KOPT-K1 (cell line): ENCODE measurements around the gene APPL1.

ENCODE experiments used
- H3K27ac ChIP-seq: fragments of 200-600 bp; sonication (generic); 2 replicates; pipeline ENCODE4 v1.5.1; 2016; ENCODE audit warnings: antibody characterized with exemption, mild to moderate bottlenecking, low read depth, low read length; ENCODE audit not compliant: poor library complexity, severe bottlenecking
- H3K36me3 ChIP-seq: fragments of 200-600 bp; sonication (generic); 2 replicates; pipeline ENCODE4 v1.5.1; 2017; ENCODE audit warnings: antibody characterized with exemption, mild to moderate bottlenecking, low read length, moderate library complexity; ENCODE audit not compliant: insufficient read depth
- H3K9me3 ChIP-seq: fragments of 200-600 bp; sonication (generic); 2 replicates; pipeline ENCODE4 v1.5.1; 2017; ENCODE audit warnings: antibody characterized with exemption, low read length, mild to moderate bottlenecking; ENCODE audit not compliant: insufficient read depth, poor library complexity, severe bottlenecking

Gene APPL1

GRCh38 chr3:57244946-57245345 is 17.4 kb downstream of the APPL1 start:
- H3K9me3 ChIP-seq, result no peaks in the 10 kb centered on the region
- no peak overlapping the region for H3K27ac ChIP-seq
- peaks cover 98% of the 10 kb centered on the region for H3K36me3 ChIP-seq

DNA sequence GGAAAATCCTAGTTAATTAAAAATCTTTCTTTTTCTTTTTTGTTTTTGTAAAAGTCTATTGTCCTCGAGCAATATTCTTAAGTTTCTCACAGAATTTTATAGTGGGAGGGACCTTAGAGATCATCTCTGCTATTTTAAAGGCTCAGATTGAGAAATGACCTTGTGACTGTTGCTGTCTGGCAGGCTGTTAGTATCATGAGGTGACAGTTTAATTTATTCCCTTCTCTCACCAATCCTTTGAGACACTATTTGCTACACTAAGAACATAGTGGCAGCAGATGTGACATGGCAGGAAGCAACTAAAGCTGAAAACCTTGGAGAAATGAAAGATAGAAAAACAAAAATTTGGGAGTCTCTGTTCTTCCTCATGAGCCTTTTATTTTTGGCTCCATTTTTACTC is 24.9 kb downstream of the APPL1 start:
- no peaks in the 10 kb centered on the region for H3K9me3 ChIP-seq
- H3K27ac ChIP-seq, result no peak overlapping the region
- H3K36me3 ChIP-seq, result peaks cover 68% of the 10 kb centered on the region

GRCh38 chr3:57256844-57257243 is 29.3 kb downstream of the APPL1 start:
- no peak overlapping the region for H3K27ac ChIP-seq
- no peaks in the 10 kb centered on the region for H3K9me3 ChIP-seq
- peaks cover 78% of the 10 kb centered on the region for H3K36me3 ChIP-seq

- Histone ChIP-seq H3K27ac (no peak overlapping the region), H3K9me3 (no peaks in the 10 kb centered on the region), H3K36me3 (peaks cover 77% of the 10 kb centered on the region)
These were observed 30.1 kb downstream of the APPL1 start for GRCh38 chr3:57257678-57258077.

GRCh38 chr3:57261119-57261518 is 33.6 kb downstream of the APPL1 start:
- peaks cover 14% of the 10 kb centered on the region for H3K9me3 ChIP-seq
- H3K27ac ChIP-seq, result no peak overlapping the region
- peaks cover 88% of the 10 kb centered on the region for H3K36me3 ChIP-seq

- Histone ChIP-seq H3K9me3 (peaks cover 14% of the 10 kb centered on the region), H3K27ac (no peak overlapping the region), H3K36me3 (peaks cover 94% of the 10 kb centered on the region)
These were observed 34.4 kb downstream of the APPL1 start for GRCh38 chr3:57261929-57262328.

- Histone ChIP-seq H3K36me3 (peaks cover 94% of the 10 kb centered on the region), H3K27ac (no peak overlapping the region), H3K9me3 (peaks cover 9% of the 10 kb centered on the region)
These were observed 40.9 kb downstream of the APPL1 start for GRCh38 chr3:57268416-57268815.

DNA sequence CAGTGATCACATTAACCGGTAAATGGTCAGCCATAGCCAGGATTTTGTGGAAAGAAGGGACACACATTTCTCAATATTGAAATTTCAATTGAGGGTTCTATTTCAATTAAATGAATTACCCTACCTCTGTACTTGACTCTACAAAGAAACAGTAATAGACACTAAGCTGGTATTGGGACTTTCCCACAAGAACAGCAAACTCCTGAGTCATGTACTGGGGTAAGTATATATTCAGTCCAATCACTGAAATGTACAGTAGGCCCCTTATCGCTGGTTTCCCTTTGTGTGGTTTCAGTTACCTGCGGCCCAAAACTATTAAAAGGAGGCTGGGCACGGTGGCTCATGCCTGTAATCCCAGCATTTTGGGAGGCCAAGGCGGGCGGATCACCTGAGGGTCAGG is 47.3 kb downstream of the APPL1 start:
- H3K9me3 ChIP-seq, result peaks cover 11% of the 10 kb centered on the region
- peaks cover 58% of the 10 kb centered on the region for H3K36me3 ChIP-seq
- H3K27ac ChIP-seq, result no peak overlapping the region

DNA sequence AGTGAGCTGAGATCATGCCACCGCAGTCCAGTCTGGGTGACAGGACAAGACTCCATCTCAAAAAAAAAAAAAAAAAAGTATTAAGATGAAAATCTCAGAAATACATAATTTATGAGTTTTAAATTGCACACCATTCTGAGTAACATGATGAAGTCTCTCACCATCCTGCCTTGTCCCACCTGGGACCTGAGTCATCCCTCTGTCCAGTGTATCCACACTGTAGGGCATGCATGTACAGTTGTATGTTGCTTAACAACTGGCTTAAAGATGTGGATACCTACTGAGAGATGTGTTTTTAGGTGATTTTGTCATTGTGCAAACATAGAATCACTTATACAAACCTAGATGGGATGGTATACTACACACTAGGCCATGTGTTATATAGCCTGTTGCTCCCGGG is 47.9 kb downstream of the APPL1 start:
- no peak overlapping the region for H3K27ac ChIP-seq
- peaks cover 12% of the 10 kb centered on the region for H3K9me3 ChIP-seq
- H3K36me3 ChIP-seq, result peaks cover 53% of the 10 kb centered on the region

DNA sequence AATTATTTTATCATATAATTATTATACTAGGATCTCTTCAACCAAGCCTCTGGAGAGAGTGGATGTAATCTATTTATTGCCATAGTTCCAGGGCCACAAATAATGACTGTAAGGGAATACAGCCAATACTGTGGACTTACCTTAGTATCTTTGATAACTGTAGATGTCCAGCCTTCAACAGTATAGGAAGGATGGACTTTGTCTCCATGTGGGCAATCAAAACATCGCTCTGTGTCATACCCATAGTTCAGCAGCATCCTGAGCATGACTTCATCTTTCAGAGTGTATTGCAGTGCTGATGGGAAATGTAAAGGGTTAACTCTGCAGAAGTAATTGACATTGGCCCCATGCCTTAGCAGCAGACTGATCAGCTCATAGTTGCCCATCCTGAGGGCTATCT is 50.7 kb downstream of the APPL1 start:
- Histone ChIP-seq H3K9me3 (peaks cover 12% of the 10 kb centered on the region), H3K36me3 (peaks cover 24% of the 10 kb centered on the region), H3K27ac (no peak overlapping the region)

DNA sequence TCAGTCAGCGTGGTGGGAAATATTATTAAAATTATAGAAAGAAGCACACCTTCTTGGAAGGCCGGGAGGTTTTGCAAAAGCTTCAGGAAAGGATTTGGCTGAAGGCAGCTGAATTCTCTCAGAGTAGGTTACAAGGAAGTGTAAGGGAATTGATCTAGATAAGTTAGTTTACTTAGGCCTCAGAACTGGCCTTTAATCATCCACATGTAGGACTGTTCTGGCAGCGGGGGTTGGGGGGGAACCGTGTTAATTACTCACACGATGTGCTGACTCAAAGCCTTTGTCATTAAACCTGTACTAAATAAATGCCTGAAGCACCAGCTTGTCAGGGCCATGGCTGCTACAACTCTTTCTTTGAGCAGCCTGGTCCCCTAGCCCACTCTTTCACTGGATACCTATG is 52.2 kb downstream of the APPL1 start:
- Histone ChIP-seq H3K9me3 (peaks cover 12% of the 10 kb centered on the region), H3K27ac (no peak overlapping the region), H3K36me3 (peaks cover 17% of the 10 kb centered on the region)

DNA sequence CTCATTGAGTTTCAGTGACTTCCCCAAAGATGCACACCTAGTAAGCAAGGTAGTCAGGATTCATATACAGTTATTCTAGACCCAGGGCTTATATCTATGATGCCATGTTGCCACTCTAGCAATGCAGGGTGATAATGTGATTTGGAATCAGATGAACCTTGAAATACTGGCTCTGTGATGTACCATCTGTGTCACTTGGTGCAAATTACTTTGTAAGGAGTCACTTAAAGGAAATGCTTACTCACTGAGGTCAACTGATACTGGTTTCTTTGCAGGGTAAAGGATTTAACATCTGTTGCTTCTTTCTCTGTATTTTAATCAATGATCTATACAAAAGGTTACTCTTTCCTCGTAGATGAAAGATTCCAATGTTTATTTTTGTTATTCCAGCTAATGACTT is 54.2 kb downstream of the APPL1 start:
- H3K36me3 ChIP-seq, result peaks cover 6% of the 10 kb centered on the region; the same call in 1 of the 2 replicates
- H3K9me3 ChIP-seq, result peaks cover 16% of the 10 kb centered on the region
- H3K27ac ChIP-seq, result no peak overlapping the region

DNA sequence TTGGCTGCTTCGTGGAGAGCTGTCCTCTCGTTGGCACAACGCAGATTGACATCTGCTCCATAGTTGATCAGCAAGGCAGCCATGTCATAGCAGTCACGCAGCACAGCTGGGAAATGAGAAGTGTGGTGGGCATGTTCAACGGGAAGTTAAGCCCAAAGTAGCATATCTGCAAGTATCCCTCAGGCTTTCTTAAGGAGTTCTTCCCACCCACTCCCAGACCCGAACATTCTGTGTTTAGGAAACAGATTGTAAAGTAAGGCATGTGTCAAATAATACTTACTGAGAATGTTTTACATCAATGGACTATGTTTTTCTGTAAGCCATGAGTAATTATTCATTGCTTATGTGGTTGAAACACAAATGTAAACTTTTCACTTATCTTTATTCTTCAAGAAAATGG is 55.8 kb downstream of the APPL1 start:
- Histone ChIP-seq H3K9me3 (peaks cover 19% of the 10 kb centered on the region), H3K27ac (no peak overlapping the region), H3K36me3 (peaks cover 4% of the 10 kb centered on the region; the same call in 1 of the 2 replicates)

- Histone ChIP-seq H3K27ac (no peak overlapping the region), H3K9me3 (peaks cover 7% of the 10 kb centered on the region), H3K36me3 (no peaks in the 10 kb centered on the region)
These were observed 59.7 kb downstream of the APPL1 start for GRCh38 chr3:57287205-57287604.

DNA sequence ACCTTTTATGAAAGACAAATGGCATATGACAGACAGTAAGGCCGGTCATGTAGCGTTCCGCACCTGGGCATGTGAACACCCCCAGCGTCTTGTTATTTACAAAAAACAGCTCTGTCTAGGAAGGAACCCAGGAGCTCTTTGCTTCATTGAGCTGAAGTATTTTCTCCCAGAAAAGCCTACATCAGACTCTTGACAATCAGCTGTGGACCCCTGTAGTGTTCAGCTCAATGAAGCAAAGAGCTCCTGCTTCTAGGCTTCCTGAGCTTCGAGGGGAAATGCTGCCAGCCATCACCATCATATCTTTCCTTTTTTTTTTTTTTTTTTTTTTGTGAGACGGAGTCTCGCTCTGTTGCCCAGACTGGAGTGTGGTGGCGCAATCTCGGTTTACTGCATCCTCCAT is 60.9 kb downstream of the APPL1 start:
- H3K27ac ChIP-seq, result no peak overlapping the region
- no peaks in the 10 kb centered on the region for H3K36me3 ChIP-seq
- H3K9me3 ChIP-seq, result peaks cover 7% of the 10 kb centered on the region

DNA sequence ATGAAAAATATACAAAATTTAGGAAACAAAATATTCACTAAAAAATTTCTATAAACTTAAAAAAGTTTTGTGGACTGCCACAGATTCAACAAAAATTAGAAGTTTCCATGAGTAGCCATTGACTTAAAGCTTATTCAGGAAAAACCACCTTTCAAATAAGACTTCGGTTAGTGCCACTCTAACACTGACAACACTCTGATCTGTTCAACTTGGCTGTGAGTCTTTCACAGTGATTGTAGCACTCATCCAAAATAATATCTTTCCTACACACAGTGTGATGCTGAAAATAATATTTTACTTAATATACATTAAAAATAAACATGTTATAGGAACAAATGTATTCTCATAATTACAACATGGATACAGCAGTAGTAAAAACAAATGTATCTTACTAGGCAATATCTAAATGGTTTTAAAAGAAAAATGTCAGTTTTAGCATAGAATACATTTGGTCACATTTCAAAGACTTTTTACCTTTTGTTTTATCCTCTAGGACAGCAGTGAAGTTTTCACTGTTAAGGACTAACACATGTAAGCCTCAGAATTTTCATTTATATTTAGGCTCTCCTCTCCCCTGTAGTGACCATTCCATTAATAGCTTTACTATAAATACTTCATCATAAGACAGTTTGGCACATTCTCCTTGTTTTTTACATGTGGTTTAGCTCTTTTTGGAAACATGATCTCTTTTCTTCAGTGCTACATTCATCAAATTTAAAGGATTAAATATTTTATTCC is 64.8 kb downstream of the APPL1 start, which contains the start of gene ASB14:
ASB14 (minus strand) TSS at position 527 of the 738 bp plus-strand sequence. CDS start 652 bp downstream, outside the sequence.
- Histone ChIP-seq H3K36me3 (no peaks in the 10 kb centered on the region), H3K27ac (no peak within 1 kb of the TSS), H3K9me3 (no peaks in the 10 kb centered on the region)
